Measurements from ENCODE around the gene WIPF2.

DNA sequence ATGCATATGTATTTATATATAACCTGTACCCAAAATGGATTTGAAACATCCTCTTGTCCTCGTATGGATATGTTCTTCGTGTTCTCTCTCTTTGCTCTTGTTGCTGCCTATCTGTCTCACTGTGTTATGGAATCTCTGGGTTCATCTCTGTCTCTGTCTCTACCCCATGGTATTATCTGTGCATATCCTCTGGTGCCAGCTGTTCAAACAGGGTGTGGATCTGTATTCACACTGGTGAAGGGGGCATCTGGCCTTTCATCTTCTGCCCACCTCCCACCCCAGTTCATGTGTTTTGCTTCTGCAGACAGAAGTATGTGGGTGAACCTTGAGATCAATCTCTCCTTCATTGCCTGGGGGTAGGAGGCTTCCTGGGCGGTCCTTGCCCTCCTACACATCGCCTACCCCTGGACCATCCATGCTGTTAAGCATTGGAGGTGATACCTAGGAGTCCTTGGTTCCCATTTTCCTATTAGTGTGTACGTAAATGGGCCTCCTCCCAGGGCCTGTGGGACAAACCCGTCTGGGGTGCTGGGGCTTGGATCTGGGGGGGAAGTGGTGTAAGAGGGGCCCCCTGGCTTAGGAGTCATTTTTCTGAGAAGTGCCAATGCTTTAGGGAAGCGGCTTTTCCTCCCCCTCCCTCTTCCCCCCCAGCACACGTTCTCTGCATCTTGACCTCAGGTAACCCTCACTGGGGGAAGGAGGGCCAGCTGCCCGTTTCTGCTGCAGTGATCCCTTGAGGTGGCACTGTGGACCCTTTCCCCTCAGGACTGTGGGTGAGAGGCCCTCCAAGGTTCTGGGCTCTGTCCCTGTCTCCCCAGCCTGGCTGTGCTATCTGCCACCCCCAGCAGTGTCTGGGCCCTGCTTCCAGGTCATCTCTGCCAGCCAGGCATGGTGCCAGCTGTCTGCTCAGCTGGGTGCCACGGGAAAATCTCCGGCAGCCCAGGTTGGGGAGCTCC, 111.0 kb downstream of the WIPF2 start:
- TF ChIP-seq, protein P1, sequence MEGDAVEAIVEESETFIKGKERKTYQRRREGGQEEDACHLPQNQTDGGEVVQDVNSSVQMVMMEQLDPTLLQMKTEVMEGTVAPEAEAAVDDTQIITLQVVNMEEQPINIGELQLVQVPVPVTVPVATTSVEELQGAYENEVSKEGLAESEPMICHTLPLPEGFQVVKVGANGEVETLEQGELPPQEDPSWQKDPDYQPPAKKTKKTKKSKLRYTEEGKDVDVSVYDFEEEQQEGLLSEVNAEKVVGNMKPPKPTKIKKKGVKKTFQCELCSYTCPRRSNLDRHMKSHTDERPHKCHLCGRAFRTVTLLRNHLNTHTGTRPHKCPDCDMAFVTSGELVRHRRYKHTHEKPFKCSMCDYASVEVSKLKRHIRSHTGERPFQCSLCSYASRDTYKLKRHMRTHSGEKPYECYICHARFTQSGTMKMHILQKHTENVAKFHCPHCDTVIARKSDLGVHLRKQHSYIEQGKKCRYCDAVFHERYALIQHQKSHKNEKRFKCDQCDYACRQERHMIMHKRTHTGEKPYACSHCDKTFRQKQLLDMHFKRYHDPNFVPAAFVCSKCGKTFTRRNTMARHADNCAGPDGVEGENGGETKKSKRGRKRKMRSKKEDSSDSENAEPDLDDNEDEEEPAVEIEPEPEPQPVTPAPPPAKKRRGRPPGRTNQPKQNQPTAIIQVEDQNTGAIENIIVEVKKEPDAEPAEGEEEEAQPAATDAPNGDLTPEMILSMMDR (IDR thresholded peaks at IDR 0.05; ENCODE audit: low read depth, low read length) = no peak
- no peak for TF ChIP-seq EZH2phosphoT487 (IDR thresholded peaks at IDR 0.05; ENCODE audit: low read depth)

All from OCI-LY3 (cell line).